ENCODE data around the gene PARK7. TPM values are rescaled to one million over a fixed set of nuclear protein-coding genes. Genes with fewer than 3 reads are reported as not detected.
"Not testable (repeated sequence)": the region's sequence is repeated elsewhere in the genome, so short reads cannot be mapped to it uniquely, and the experiment has no call there.

PARK7 gene
- polyA plus RNA-seq, 2 of the 4 experiments (the other 2 are of a cell fraction) = 372 to 446 TPM

DNA sequence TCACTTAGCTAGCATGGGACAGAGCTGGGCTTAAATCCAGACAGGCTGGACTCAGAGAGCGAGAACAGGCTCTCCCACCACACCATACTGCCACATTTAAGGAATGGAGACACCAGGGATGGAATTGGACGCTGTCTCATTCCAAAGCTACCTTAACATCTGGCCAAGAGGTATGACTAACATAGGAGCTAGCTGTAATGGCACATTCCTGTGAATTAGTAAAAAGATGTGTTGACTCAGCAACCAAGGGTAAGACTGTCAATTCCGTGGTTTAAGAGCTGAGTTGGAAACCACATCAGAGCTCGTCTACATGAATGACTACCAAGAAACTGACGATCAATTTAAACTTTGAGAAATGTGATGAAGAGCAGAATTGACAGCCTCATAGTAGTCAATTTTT lies 12.6 kb upstream of the PARK7 start:
- no peak for DNase-seq (ENCODE audit: low read depth in 1 of 2, low spot score in 1 of 2)
- ATAC-seq = no peak; a peak in 1 of 6 replicates
- FAIRE-seq = no peak
- 25% methylated on average over 4 of the region's 5 CpGs for WGBS (ENCODE audit: missing lambda C conversion rate)
- ChIA-PET POLR2A (interaction anchor here (0.9 kb wide), 1 partner anchor 12 kb away, joined by 5 read pairs; the partner anchor contains the start of gene PARK7), CTCF (interaction anchor here (0.9 to 1.3 kb wide), 2 partner anchors 26 to 158 kb away, joined by 3 to 4 read pairs; no protein-coding TSS in a partner anchor)
- H3K4me2 ChIP-seq = no peak overlapping the region
- TF ChIP-seq MAFK (IDR thresholded peaks at IDR 0.05; ENCODE audit: partially characterized antibody) (peak; percentile 58), CBX2 (IDR thresholded peaks at IDR 0.05; ENCODE audit: borderline replicate concordance, low read depth) (no peak), CBX8 (IDR thresholded peaks at IDR 0.05) (no peak), BHLHE40 (IDR thresholded peaks at IDR 0.05; ENCODE audit: low read depth, low read length) (no peak)
- H3K9me3 ChIP-seq = no peaks in the 10 kb centered on the region
- no peaks in the 10 kb centered on the region for H3K4me1 ChIP-seq
- no peak overlapping the region for H3K4me3 ChIP-seq
- H3K27ac ChIP-seq = no peak overlapping the region

DNA sequence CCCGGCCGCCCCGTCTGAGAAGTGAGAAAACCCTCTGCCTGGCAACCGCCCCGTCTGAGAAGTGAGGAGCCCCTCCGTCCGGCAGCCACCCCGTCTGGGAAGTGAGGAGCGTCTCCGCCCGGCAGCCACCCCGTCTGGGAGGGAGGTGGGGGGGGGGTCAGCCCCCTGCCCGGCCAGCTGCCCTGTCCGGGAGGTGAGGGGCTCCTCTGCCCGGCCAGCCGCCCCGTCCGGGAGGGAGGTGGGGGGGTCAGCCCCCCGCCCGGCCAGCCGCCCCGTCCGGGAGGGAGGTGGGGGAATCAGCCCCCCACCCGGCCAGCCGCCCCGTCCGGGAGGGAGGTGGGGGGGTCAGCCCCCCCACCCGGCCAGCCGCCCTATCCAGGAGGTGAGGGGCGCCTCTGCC lies 8.7 kb upstream of the PARK7 start:
- H3K4me2 ChIP-seq; H3K9me3 ChIP-seq; POLR2A ChIA-PET; H3K4me3 ChIP-seq; ATAC-seq; H3K27ac ChIP-seq; CTCF ChIA-PET; FAIRE-seq; H3K4me1 ChIP-seq; DNase-seq (ENCODE audit: low read depth in 1 of 2, low spot score in 1 of 2): not testable (repeated sequence)
- no CpG with 5 or more reads among the region's 30 CpGs for WGBS (ENCODE audit: missing lambda C conversion rate)

DNA sequence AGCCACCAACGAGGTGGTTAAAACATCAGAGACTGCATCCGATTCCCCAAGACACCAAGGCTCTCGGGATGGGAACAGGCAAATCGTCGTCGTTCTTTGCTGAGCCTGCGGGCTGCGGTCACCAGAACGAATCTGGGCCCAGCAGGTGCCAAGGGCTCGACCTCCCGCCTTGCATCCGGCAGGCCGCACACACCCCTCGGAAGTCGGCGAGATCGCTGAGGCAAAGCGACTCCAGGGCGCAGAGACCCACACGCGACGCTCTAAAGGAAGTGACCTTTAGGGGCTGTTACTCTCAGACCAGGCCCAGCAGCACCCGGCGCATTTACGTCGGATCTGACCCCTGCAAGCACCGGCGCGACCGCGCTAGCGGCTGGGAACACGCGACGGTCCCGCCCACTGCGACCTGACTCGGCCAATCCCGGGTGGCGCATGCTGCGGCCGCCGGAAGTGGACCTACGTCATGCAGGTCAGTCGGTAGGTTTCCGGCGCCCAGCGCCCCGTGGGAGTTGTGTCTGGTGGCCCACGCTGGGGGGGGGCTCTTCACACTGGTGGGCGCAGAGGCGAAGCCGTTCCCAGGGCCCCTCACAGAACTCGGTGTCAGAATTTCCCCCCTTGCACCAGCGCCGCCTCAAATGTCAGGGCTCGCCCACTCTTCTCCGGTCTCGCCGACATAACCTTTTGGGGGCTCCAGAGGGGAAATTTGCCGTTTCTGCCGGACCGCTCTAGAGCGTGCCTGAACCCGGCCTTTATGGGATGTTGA lies 7.5 kb upstream of the PARK7 start:
- peak; percentile 48 to 77; a peak in 4 of 5 replicates for TF ChIP-seq JUN (IDR thresholded peaks at IDR 0.05)
- TF ChIP-seq ZC3H11A (IDR thresholded peaks at IDR 0.05) = no peak
- TF ChIP-seq ZFP36 (IDR thresholded peaks at IDR 0.05; ENCODE audit: borderline replicate concordance, partially characterized antibody) = no peak
- TF ChIP-seq, protein P1, sequence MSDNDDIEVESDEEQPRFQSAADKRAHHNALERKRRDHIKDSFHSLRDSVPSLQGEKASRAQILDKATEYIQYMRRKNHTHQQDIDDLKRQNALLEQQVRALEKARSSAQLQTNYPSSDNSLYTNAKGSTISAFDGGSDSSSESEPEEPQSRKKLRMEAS (IDR thresholded peaks at IDR 0.05) = peak; percentile 88
- TF ChIP-seq KDM5A (IDR thresholded peaks at IDR 0.05) = no peak
- TF ChIP-seq RARB (CRISPR knock-in tag; IDR thresholded peaks at IDR 0.05) = 0 out of 2 replicates have a peak, but pooled peaks have one; percentile 39
- TF ChIP-seq PHF8 (IDR thresholded peaks at IDR 0.05; ENCODE audit: borderline replicate concordance, low read depth) = peak; percentile 58; the same call in 1 of the 2 replicates
- no peak for TF ChIP-seq MYC (IDR thresholded peaks at IDR 0.05; ENCODE audit: borderline replicate concordance, low read length)
- peak; percentile 1 for TF ChIP-seq MAFK (IDR thresholded peaks at IDR 0.05; ENCODE audit: partially characterized antibody)
- TF ChIP-seq HEYL (CRISPR knock-in tag; IDR thresholded peaks at IDR 0.05) = no peak
- TF ChIP-seq POLR2A (IDR thresholded peaks at IDR 0.05; ENCODE audit: low read length) = peak; percentile 46
- no peak for TF ChIP-seq JUNB (IDR thresholded peaks at IDR 0.05)
- no peak for TF ChIP-seq HOXB13 (CRISPR knock-in tag; IDR thresholded peaks at IDR 0.05; ENCODE audit: low read depth)
- TF ChIP-seq, protein P2, sequence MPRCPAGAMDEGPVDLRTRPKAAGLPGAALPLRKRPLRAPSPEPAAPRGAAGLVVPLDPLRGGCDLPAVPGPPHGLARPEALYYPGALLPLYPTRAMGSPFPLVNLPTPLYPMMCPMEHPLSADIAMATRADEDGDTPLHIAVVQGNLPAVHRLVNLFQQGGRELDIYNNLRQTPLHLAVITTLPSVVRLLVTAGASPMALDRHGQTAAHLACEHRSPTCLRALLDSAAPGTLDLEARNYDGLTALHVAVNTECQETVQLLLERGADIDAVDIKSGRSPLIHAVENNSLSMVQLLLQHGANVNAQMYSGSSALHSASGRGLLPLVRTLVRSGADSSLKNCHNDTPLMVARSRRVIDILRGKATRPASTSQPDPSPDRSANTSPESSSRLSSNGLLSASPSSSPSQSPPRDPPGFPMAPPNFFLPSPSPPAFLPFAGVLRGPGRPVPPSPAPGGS (IDR thresholded peaks at IDR 0.05) = peak; percentile 46; the same call in 1 of the 3 replicates
- TF ChIP-seq EHMT2 (IDR thresholded peaks at IDR 0.05; ENCODE audit: low read depth) = no peak
- TF ChIP-seq RCOR1 (IDR thresholded peaks at IDR 0.05; ENCODE audit: low read depth, low read length) = no peak
- TF ChIP-seq, protein P3, sequence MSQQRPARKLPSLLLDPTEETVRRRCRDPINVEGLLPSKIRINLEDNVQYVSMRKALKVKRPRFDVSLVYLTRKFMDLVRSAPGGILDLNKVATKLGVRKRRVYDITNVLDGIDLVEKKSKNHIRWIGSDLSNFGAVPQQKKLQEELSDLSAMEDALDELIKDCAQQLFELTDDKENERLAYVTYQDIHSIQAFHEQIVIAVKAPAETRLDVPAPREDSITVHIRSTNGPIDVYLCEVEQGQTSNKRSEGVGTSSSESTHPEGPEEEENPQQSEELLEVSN (IDR thresholded peaks at IDR 0.05; ENCODE audit: borderline replicate concordance, low read depth) = peak; percentile 53
- Histone ChIP-seq H3K4me1 (no peaks in the 10 kb centered on the region), H3K27ac (peak overlapping the region; percentile 91 to 92), H3K4me3 (peak overlapping the region; percentile 73), H3K9me3 (no peaks in the 10 kb centered on the region), H3K4me2 (peak overlapping the region; percentile 81)
- FAIRE-seq = no peak
- under 1% methylated on average over 37 of the region's 65 CpGs for WGBS (ENCODE audit: missing lambda C conversion rate)
- ATAC-seq = peak; percentile 99 to 100
- ChIA-PET POLR2A (no interaction called here), CTCF (interaction anchor here (0.5 to 1.0 kb wide), 2 partner anchors 22 to 46 kb away, joined by 3 read pairs; no protein-coding TSS in a partner anchor)
- DNase-seq (ENCODE audit: low read depth in 1 of 2, low spot score in 1 of 2) = peak; percentile 76 to 95

Data from A549 (cell line).